NCI-H446 treated with DMSO at 0.1 percent for 48 hours (cell line): ENCODE data around the gene RASA4B.
"Not testable (repeated sequence)": the region's sequence is repeated elsewhere in the genome, so short reads cannot be mapped to it uniquely, and the experiment has no call there.

ENCODE experiments used
- DNase-seq: peaks from one replicate; lab custom pipeline; 2025; lab: John Stamatoyannopoulos, UW

Gene RASA4B

GRCh38 chr7:102473271-102473991 lies 44.1 kb downstream of the RASA4B start:
- DNase-seq: no peak

GRCh38 chr7:102472126-102473041 lies 45.2 kb downstream of the RASA4B start:
- no peak for DNase-seq

DNA sequence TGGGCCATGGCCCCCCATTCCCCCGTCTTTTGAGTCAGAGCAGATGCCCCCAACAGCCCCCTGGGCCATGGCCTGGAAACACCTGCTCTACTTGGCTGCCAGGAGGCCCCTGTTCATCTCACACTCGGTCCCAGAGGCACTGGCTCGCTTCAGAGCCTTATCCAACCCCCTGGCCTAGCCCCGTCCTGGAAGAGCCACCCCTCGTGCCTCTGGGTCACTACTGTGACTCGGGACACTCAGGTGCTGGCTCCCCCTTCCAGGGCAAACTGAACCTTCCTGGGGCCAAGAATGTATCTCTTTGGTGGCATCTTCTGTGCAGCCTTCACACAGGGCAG lies 45.8 kb downstream of the RASA4B start:
- no peak for DNase-seq

DNA sequence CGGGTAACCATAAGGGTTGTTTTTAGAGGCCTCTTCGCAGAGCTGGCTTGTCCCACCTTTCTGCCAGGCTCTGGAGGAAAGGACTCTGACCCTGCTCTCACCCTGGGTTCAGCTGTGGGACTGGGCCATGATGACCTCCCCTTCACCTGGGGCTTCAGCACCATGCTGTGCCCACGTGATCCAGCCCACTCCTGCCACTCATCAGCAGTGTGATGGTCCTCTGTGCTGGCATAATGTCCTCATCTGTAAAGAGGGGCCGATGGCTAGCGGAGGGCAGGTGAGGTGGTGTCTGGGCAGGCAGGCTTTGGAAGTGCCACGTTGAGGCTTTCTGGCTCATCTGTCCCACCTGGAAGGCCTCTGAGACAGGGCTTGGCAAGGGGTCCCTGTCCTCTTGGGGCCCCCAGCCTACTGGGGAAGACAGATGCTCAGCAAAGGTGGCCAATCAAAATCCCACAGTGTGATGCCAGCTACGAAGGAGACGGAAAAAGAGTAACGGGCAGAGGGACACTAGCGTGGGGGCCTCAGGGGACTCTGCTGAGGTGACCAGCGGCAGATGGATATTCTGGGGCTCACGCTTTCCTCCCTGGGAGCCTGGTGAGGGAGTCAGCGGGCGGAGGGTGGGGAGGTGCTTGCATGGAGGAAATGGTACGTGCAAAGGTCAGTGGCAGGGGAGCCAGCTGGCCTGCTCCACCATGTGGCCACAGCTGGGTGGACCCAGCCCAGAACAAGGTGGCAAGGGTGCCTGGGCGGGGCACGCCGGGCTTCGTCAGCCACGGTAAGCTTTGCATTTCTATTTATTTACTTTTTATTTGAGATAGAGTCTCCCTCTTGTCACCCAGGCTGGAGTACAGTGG lies 47.4 kb downstream of the RASA4B start:
- no peak for DNase-seq

DNA sequence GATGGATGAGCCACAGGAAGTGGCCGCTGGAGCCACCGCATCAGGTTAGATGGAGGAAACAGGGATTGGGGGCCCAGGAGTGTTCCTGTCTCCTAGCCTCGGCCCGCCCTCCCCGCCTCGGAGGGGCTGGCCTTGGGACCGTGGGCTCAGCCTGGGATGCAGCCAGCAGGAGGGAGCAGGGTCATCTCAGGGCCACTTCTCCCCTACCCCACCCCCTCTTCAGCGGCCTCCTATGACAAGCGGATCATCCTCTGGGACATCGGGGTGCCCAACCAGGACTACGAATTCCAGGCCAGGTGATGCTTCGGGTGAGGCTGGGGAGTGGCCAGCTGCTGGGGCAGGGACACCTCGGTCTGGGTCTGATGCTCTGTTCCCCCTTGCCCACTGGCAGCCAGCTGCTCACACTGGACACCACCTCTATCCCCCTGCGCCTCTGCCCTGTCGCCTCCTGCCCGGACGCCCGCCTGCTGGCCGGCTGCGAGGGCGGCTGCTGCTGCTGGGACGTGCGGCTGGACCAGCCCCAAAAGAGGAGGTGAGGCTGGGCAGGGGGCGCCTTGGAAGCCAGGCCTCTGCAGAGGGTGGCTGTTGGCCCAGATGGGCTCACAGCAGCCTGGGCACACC lies 48.1 kb downstream of the RASA4B start:
- no peak for DNase-seq

DNA sequence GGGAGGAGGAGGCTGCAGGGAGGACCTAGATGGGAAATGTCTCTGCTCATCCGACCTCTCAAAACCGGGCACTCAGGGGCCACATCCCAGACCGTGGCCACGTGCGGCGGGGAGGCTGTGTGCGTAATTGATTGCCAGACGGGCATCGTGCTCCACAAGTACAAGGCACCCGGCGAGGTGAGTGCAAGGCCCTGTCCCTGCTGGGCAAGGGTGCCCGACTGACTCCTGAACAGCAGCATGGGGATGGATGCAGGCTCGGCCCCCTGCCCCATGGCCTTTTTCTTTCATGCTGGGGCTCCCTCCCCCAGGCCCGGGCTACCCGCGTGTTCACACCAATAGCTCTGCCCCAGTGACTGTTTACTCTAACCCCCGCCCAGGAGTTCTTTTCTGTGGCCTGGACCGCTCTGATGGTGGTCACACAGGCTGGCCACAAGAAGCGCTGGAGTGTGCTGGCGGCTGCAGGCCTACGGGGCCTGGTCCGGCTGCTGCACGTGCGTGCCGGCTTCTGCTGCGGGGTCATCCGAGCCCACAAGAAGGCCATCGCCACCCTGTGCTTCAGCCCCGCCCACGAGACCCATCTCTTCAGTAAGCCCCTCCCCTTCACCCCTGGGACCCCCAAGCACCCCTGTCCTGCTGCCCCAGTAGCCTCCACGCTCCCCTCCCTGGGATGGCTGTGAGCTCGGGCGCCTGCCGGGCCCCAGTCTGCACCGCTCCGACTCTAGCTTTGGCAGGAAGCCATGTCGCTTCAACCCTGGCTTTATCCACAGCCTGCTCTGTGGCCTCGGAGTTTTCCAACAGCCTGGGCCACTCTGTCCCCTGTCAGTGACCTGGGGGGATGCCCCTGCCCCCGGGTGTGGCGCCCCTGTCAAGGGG lies 48.9 kb downstream of the RASA4B start:
- DNase-seq: no peak

DNA sequence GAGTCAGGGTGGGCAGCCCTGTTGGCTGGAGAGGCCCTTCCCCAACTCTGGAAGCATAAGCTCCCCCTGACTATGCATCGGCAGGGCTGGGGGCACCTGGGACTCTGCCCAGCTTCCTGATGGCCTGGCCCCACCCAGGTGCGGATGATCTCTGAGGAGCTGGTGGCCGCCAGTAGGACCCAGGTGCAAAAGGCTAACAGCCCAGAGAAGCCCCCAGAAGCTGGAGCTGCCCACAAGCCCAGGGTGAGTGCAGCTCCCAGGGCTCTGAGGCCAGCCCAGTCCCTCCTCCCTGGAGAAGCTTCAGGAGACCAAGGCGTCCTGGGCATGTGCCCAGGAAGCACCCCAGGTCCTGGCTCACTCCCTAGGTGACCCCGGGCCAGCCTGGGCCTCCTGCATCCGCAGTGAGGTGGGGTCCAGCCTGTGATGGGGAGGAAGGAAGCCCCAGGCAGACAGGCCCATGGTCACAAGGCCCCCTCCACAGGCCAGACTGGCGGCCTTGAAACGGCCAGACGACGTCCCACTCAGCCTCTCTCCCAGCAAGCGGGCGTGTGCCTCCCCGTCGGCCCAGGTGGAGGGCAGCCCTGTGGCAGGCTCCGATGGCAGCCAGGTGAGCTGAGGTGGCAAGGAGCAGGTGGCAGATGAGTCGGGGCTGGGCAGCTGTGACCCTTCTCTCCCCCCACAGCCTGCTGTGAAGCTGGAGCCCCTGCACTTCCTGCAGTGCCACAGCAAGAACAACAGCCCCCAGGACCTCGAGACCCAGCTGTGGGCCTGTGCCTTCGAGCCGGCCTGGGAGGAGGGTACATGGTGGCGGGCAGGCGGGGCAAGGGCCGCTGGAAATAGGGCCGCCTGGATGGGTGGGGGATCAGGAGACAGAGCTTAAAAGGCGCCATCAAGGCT lies 49.7 kb downstream of the RASA4B start:
- DNase-seq: no peak

DNA sequence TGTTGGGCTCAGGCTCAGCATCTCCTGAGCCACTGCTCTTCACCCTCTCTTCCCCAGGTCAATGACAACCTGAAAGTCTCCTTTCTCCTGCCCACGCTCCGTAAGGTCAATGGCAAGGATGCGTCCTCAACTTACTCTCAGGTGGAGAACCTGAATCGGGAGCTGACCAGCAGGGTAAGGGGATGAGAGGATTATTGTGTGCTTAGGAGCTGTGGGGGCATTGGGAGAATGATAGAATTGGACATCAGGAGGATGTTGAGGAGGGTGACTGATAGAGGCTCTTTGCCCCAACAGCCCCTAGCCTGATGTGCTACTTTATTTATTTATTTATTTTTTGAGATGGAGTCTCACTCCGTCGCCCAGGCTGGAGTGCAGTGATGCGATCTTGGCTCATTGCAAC lies 51.5 kb downstream of the RASA4B start:
- no peak for DNase-seq

- DNase-seq: peak; percentile 60
Measured at GRCh38 chr7:102464577-102465280, 52.8 kb downstream of the RASA4B start, which contains the start of the genes ALKBH4 and LRWD1. ALKBH4 (minus strand) TSS chr7:102464863; CDS start chr7:102464836, 27 bp downstream. LRWD1 (plus strand) TSS chr7:102464984; CDS start chr7:102465081, 97 bp downstream.

GRCh38 chr7:102463841-102464576 lies 53.6 kb downstream of the RASA4B start:
- DNase-seq: no peak

GRCh38 chr7:102460467-102460866 lies 57.1 kb downstream of the RASA4B start:
- DNase-seq: no peak

GRCh38 chr7:102459221-102459844 lies 58.2 kb downstream of the RASA4B start:
- DNase-seq: no peak

- no peak for DNase-seq
Measured at GRCh38 chr7:102457352-102457924, 60.1 kb downstream of the RASA4B start.

DNA sequence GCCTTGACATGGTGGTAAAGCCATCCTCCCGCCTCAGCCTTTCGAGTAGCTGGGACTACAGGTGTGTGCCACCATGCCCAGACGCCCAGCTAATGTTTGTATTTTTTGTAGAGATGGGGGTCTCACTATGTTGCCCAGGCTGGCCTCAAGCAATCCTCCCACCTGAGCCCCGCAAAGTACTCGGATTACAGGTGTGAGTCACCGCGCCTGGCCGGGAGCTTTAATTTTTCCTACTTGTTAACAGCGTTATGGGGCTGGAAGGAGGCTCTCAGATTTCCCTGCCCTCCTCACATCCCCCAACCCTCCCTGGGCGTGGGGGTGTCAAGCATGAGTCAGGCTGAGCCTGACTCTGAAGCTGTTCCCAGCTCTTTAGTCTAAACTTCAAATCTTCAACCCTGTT lies 61.2 kb downstream of the RASA4B start:
- DNase-seq: no peak

GRCh38 chr7:102455596-102455995 lies 62.0 kb downstream of the RASA4B start:
- no peak for DNase-seq

DNA sequence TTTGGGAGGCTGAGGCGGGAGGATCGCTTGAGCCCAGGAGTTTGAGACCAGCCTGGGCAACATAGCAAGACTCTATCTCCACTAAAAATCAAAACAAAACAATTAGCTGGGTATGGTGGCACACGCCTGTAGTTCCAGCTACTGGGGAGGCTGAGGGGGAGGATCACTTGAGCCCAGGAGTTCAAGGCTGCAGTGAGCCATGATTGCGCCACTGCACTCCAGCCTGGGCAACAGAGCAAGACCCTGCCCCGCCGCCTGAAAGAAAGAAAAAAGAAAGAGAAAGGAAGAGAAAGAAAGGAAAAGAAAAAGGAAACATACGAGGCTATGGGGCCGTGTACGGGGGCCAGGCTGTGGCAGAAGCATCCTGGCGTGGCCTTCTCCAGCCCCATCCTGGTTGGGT lies 62.6 kb downstream of the RASA4B start:
- DNase-seq: not testable (repeated sequence)

DNA sequence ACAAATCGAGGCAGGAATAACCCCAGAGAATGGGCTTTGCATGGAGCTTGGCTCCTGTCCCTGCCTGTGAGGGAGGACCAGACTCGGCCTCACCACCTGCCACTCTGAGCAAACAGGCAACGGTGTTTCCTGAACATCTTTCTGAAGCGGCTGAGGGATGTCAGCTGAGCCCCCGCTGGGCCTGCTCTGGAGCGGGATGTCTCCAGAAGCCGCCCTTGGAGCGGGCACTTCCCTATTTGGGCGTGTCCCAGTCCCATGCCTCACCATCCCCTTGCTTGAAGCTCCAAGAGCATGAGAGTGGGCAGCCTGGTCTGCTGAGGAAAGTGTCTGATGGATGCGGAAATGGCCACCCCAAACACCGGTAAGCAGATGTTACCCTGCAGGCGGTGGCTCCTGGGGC lies 63.1 kb downstream of the RASA4B start:
- no peak for DNase-seq

GRCh38 chr7:102453319-102453718 lies 64.3 kb downstream of the RASA4B start:
- DNase-seq: no peak
